Heart right ventricle (tissue), 16 donors: Measurements from ENCODE around the gene NKD1. TPM values are rescaled to one million over a fixed set of nuclear protein-coding genes. Genes with fewer than 3 reads are reported as not detected.

ENCODE experiments used
- ATAC-seq, 8 donors: fragments of 200-7000 bp; cut with Tn5 transposase; one replicate each; pipeline ENCODE4 v1.9.1; 2020; ENCODE audit warnings: mild to moderate bottlenecking in 8 of 8, moderate library complexity in 8 of 8, moderate number of reproducible peaks in 1 of 8
- DNase-seq, 2 donors: peaks; one replicate each; pipeline ENCODE4 v3.0.0-alpha.2; 2020
- H3K27ac ChIP-seq, 10 donors: fragments of 200-600 bp; sonication (generic) in 2 of 10; one replicate each; pipeline versions ENCODE4 v1.5.0 to v1.8.0; 2020 to 2022; ENCODE audit warnings: mild to moderate bottlenecking in 3 of 10
- H3K27me3 ChIP-seq, 7 donors: fragments of 200-600 bp; one replicate each; pipeline ENCODE4 v1.8.0; 2021 to 2022; ENCODE audit warnings: mild to moderate bottlenecking in 2 of 7
- H3K36me3 ChIP-seq, 9 donors: fragments of 200-600 bp; sonication (generic) in 1 of 9; one replicate each; pipeline versions ENCODE4 v1.5.0 to v1.8.0; 2020 to 2022; ENCODE audit warnings: mild to moderate bottlenecking in 2 of 9
- H3K4me1 ChIP-seq, 9 donors: fragments of 200-600 bp; sonication (generic) in 1 of 9; one replicate each; pipeline versions ENCODE4 v1.5.0 to v1.8.0; 2020 to 2022; ENCODE audit warnings: mild to moderate bottlenecking in 4 of 9
- H3K4me3 ChIP-seq, 10 donors: fragments of 200-600 bp; sonication (generic) in 2 of 10; one replicate each; pipeline versions ENCODE4 v1.5.0 to v1.8.0; 2020 to 2022; ENCODE audit warnings: mild to moderate bottlenecking in 7 of 10, moderate library complexity in 2 of 10
- H3K9me3 ChIP-seq, 11 donors: fragments of 200-600 bp in 10 of 11; sonication (generic) in 2 of 11; one replicate each; pipeline versions ENCODE4 v1.5.0 to v1.8.0; 2013 to 2022; ENCODE audit warnings: mild to moderate bottlenecking in 2 of 11, control low read depth in 1 of 11, moderate library complexity in 1 of 11
- CTCF ChIP-seq, 9 donors: fragments of 200-600 bp; sonication (generic) in 2 of 9; IDR thresholded peaks; one replicate each; pipeline versions ENCODE4 v1.5.0 to v1.8.0; 2021 to 2022; ENCODE audit warnings: antibody characterized with exemption in 9 of 9, mild to moderate bottlenecking in 5 of 9, moderate library complexity in 1 of 9
- WGBS, 2 donors: extraction: QIAGEN DNeasy Blood & Tissue Kit; methylation state at CpG; one replicate each; pipeline ENCODE4 v1.1.7; 2013; ENCODE audit warnings: inconsistent platforms in 1 of 2; 5-methylcytosine and 5-hydroxymethylcytosine counted together
- intact Hi-C, 10 donors: fragments of 100-400 bp; cut with DNase I; formaldehyde crosslinking; loops; one replicate each; pipeline versions ENCODE4 v1.11.1 to v1.14.2; 2022
- polyA plus RNA-seq, 2 donors: library from polyadenylated mRNA; stranded (reverse); fragments of 200-250 nt; gene quantifications; one replicate each; pipeline ENCODE4 v1.2.3, GENCODE V29; 2013
- total RNA-seq, 10 donors: library from RNA; stranded (reverse); fragmentation: NEBNext Ultra II Directional in 3 of 10; extraction: Animal tissue kit (Norgen Biotek cat#: 25700) in 3 of 10; gene quantifications; one replicate each; pipeline versions ENCODE4 v1.2.1 to v1.2.4, GENCODE V29; 2021 to 2023
- donor health status: Arrhythmogenic right ventricular cardiomyopathy.
- donor health status: ischemic (EF 13 %, LVEDD 7.1; RV severe dilation, severe dysfunction).
- donor health status: healthy with polysubstance abuse.
- donor health status: DM: no; HTN: yes; CAD: no.
- donor health status: DM: no; HTN: no; CAD: no.
- donor health status: ischemic (EF 25% LVEDD 6.9; RV normal size, moderate dysfunction).
- donor health status: ischemic (EF 25% LVEDD 5.7; RV mildly dilated, moderate dysfunction).
- donor health status: healthy.
- donor health status: DM: yes; HTN: yes; CAD: no.
- donor health status: Ischemic cardiomyopathy.
- donor health status: ischemic (EF 35%, LVEDD 5.7; RV mildly dilated, moderate dysfunction).
- donor health status: nonischemic (EF 11% LVEDD 7.7; RV severe dilation, severe dysfunction).
- donor health status: DM: yes; HTN: yes; CAD: no.
- donor health status: PGD.
- donor health status: ischemic (EF 29% LVEDD 5.4; RV normal size, mild dysfunction).
- donor health status: nonischemic (EF 23%, LVEDD 6.1; RV moderate dilation, normal function).

Gene NKD1
- total and polyA plus RNA-seq, 12 donors = 0.22 to 1.1 (median 0.42) TPM

GRCh38 chr16:50694206-50694605 lies 146.0 kb downstream of the NKD1 start:
- ATAC-seq (no peak), DNase-seq (no peak)
- 89 to 98% methylated on average over 2 of the region's 2 CpGs for WGBS, 2 donors
- no peak for TF ChIP-seq CTCF (IDR thresholded peaks at IDR 0.05)
- H3K36me3 ChIP-seq = no peaks in the 10 kb centered on the region
- H3K9me3 ChIP-seq = no peaks in the 10 kb centered on the region
- intact Hi-C loops = no loop called here
- H3K4me3 ChIP-seq = peak overlapping the region in 5 of 10 donors; percentile 47 to 68 (median 55)
- peaks cover 11 to 53% (median 35%) of the 10 kb centered on the region in 9 donors for H3K4me1 ChIP-seq
- H3K27ac ChIP-seq = peak overlapping the region in 1 of 10 donors; percentile 92
- H3K27me3 ChIP-seq = peaks cover 0 to 7% (median 0%) of the 10 kb centered on the region in 7 donors

DNA sequence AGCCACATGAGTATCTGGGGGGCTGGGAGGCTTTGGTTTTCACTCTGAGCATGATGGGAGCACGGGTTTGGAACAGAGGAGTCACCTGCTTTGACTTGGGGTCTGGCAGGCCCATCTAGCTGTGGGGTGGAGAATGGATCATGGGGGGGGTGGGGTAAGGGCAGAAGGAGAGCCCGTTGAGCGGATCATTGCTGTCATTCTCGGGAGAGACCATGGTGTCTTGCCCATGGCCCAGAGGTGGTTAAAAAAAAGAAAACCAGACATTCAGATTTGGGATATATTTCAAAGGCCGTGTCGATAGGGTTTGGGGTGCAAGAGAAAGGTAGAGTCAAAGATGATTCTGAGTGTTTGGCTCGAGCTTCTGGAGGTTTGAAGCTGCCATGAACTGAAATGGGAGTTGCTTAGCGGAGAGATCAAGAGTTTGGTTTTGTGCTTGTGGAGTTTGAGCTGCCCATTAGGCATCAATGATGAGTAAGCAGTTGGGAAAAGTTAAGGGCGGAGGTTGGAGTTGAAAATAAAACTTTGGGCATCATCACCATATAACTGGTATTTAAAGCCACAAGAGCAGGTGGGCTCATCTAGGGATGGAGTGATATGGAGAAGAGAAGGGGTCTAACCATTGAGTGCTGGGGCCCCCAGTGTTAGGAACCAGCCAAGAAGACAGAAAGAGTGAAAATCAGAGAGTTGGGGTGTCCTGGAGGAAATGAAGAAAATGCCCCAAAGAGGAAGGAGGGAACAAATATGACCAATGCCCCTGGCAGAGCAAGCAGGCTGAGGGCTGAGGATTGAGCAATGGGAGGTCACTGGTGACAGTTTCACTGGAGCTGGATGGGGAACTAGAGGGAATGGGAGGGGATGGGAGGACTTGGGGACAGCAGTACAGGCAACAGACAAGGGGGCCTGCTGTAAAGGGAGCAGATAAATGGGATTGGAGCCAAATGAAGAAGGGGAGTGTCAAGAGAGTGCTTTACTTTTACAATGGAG lies 147.1 kb downstream of the NKD1 start:
- Histone ChIP-seq H3K4me1 (peaks cover 11 to 64% (median 36%) of the 10 kb centered on the region in 9 donors), H3K36me3 (no peaks in the 10 kb centered on the region), H3K27me3 (peaks cover 0 to 7% (median 0%) of the 10 kb centered on the region in 7 donors), H3K9me3 (no peaks in the 10 kb centered on the region), H3K4me3 (peak overlapping the region in 1 of 10 donors; percentile 68), H3K27ac (peak overlapping the region in 9 of 10 donors; percentile 48 to 92 (median 74))
- 96 to 98% methylated on average over 9 of the region's 9 CpGs for WGBS, 2 donors
- DNase-seq (no peak), ATAC-seq (peak in 2 of 8 donors; percentile 18 to 23)
- TF ChIP-seq CTCF (IDR thresholded peaks at IDR 0.05) = no peak
- intact Hi-C loops = loop anchor here in 2 of 10 donors (5.0 kb wide), 1 partner anchor 47 kb away; the partner anchor contains the start of gene CYLD (in 2 of the 2)

- no peak for ATAC-seq
- Histone ChIP-seq H3K36me3 (peaks cover 0 to 3% (median 0%) of the 10 kb centered on the region in 9 donors), H3K27me3 (peaks cover 0 to 7% (median 0%) of the 10 kb centered on the region in 7 donors), H3K4me3 (peak overlapping the region in 1 of 10 donors; percentile 7), H3K4me1 (peaks cover 11 to 72% (median 36%) of the 10 kb centered on the region in 9 donors), H3K9me3 (no peaks in the 10 kb centered on the region), H3K27ac (peak overlapping the region in 9 of 10 donors; percentile 48 to 92 (median 74))
- DNase-seq = no peak
- WGBS, 2 donors = 57 to 62% methylated on average over 5 of the region's 5 CpGs
- no peak for TF ChIP-seq CTCF (IDR thresholded peaks at IDR 0.05)
- intact Hi-C loops = loop anchor here in 2 of 10 donors (5.0 kb wide), 1 partner anchor 46 kb away; the partner anchor contains the start of gene CYLD (in 2 of the 2)
Measured at GRCh38 chr16:50696126-50696525, 147.9 kb downstream of the NKD1 start.
